ENCODE results near the gene SFMBT2.
"Not testable (repeated sequence)": the region's sequence is repeated elsewhere in the genome, so short reads cannot be mapped to it uniquely, and the experiment has no call there.

SFMBT2 gene

DNA sequence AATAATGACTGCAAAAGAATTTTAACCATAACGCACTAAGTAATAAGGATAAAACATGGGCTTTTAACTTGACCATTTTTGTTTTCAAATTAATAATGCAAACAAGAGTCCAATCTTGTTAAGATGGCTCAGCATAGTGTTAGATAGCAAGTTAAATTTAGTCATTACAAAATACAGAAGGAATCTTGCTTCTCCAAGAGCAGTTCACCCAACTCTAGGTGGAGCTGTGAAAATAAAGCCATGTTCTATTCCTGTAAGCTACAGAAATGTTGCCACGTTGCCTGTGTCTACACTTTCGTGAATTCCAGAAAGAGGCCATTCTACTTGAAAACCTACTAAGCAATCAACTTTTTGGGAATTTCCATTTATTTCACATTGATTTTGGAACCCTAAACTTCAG is 191.9 kb downstream of the SFMBT2 start:
- TF ChIP-seq, protein P1, sequence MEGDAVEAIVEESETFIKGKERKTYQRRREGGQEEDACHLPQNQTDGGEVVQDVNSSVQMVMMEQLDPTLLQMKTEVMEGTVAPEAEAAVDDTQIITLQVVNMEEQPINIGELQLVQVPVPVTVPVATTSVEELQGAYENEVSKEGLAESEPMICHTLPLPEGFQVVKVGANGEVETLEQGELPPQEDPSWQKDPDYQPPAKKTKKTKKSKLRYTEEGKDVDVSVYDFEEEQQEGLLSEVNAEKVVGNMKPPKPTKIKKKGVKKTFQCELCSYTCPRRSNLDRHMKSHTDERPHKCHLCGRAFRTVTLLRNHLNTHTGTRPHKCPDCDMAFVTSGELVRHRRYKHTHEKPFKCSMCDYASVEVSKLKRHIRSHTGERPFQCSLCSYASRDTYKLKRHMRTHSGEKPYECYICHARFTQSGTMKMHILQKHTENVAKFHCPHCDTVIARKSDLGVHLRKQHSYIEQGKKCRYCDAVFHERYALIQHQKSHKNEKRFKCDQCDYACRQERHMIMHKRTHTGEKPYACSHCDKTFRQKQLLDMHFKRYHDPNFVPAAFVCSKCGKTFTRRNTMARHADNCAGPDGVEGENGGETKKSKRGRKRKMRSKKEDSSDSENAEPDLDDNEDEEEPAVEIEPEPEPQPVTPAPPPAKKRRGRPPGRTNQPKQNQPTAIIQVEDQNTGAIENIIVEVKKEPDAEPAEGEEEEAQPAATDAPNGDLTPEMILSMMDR (IDR thresholded peaks at IDR 0.05): no peak
- no peak overlapping the region for H3K27ac ChIP-seq
- no peak for DNase-seq (ENCODE audit: low spot score)
- H3K4me3 ChIP-seq: no peak overlapping the region

GRCh38 chr10:7212696-7213095 is 198.1 kb downstream of the SFMBT2 start:
- not testable (repeated sequence) for H3K27ac ChIP-seq; DNase-seq (ENCODE audit: low spot score); H3K4me3 ChIP-seq

DNA sequence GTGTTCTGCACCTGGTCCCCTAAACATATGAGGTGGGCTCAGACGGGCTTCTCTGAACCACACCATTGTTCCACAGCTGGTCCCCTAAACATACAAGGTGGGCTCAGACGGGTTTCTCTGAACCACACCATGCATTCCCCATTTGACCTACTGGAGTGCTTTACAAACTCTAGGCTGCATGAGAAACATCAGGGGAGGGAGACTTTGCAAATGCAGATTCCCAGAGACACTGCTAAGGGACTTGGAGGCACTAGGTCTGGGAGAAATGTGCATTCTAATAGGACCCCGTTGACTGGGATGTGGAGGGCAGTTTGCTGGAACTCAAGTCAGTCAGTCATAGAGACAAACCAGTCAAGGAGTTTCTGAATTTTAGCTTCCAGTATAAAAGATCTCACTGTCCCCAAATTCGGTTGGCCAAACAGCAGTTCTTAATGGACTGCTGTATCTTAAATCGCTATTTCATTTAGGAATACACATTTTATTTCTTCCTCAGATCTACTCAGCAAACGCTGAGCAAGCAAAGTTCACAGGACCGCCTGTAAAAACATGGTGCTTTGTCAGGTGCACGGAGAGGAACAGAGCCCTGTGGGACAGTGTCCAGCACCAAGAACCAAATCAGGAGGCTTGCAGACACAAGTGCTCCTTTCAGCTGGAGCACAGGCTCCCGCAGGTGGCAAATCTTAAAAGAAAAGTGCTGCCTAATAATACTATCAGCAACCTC is 198.8 kb downstream of the SFMBT2 start:
- no peak overlapping the region for H3K4me3 ChIP-seq
- H3K27ac ChIP-seq: no peak overlapping the region
- TF ChIP-seq, protein P1 (IDR thresholded peaks at IDR 0.05): no peak
- no peak for DNase-seq (ENCODE audit: low spot score)

DNA sequence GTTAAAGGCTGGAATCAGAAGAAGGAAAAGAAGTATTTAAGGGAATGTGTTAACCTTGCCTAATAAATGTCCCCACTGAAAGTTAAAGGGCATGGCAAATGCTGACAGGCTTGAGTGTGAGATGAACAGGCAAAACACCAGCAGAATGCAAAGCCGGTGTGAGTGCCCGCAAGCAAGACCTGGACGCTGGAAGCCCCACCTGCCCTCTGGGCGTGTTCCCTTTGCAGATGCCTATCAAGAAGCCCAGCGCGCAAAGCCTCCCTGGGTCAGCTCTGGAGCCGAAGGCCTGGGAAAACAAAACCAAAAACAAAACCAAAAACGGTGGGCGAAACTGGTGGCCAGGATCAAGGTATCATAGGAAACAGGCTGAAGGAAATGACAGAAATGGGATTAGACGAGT is 200.3 kb downstream of the SFMBT2 start:
- Histone ChIP-seq H3K27ac (no peak overlapping the region), H3K4me3 (no peak overlapping the region)
- DNase-seq (ENCODE audit: low spot score): no peak
- TF ChIP-seq, protein P1 (IDR thresholded peaks at IDR 0.05): no peak

- no peak overlapping the region for H3K4me3 ChIP-seq
- no peak for DNase-seq (ENCODE audit: low spot score)
- TF ChIP-seq, protein P1 (IDR thresholded peaks at IDR 0.05): no peak
- no peak overlapping the region for H3K27ac ChIP-seq
Observed at GRCh38 chr10:7209458-7209857, 201.4 kb downstream of the SFMBT2 start.

- no peak for DNase-seq (ENCODE audit: low spot score)
- Histone ChIP-seq H3K27ac (no peak overlapping the region), H3K4me3 (no peak overlapping the region)
- TF ChIP-seq, protein P1 (IDR thresholded peaks at IDR 0.05): no peak
Observed at GRCh38 chr10:7206412-7207100, 204.3 kb downstream of the SFMBT2 start.

- Histone ChIP-seq H3K27ac (no peak overlapping the region), H3K4me3 (no peak overlapping the region)
- TF ChIP-seq, protein P1 (IDR thresholded peaks at IDR 0.05): no peak
- DNase-seq (ENCODE audit: low spot score): no peak
Observed at GRCh38 chr10:7205656-7206055, 205.2 kb downstream of the SFMBT2 start.

All from coronary artery (tissue), 2 donors.